ENCODE data around the gene RDH11. TPM values are rescaled to one million over a fixed set of nuclear protein-coding genes. Genes with fewer than 3 reads are reported as not detected.

The RDH11 gene
- total RNA-seq, 2 donors from 2014 or later: 18.3 to 20.8 TPM

Other genes starting within 250 kb of the RDH11 start
- gene TMEM229B, start 207.0 kb downstream of the RDH11 start, total RNA-seq: 1 to 10 TPM; 1.5 to 6.5 TPM
- 1 to 10 TPM; 3.6 to 5.5 TPM for gene PLEKHH1, start 162.5 kb downstream of the RDH11 start, total RNA-seq
- 10 to 100 TPM; 13.0 to 14.2 TPM for gene PIGH, start 95.5 kb downstream of the RDH11 start, total RNA-seq
- gene ARG2, start 75.8 kb downstream of the RDH11 start, total RNA-seq: 1 to 10 TPM in 1 of 2 donors, under 1 TPM in 1; 0.38 to 1.2 TPM
- 100 to 1,000 TPM; 122 to 139 TPM for gene VTI1B, start 21.1 kb downstream of the RDH11 start, total RNA-seq
- not detected for gene RDH12, start 6.1 kb upstream of the RDH11 start, total RNA-seq
- 10 to 100 TPM; 10.5 to 15.6 TPM for gene ZFYVE26, start 120.8 kb upstream of the RDH11 start, total RNA-seq
- gene RAD51B, start 124.0 kb upstream of the RDH11 start, total RNA-seq: 1 to 10 TPM; 4.4 to 6.6 TPM